ENCODE measurements around the gene ATP6V1F. TPM values are rescaled to one million over a fixed set of nuclear protein-coding genes. Genes with fewer than 3 reads are reported as not detected.

Gene ATP6V1F
- total RNA-seq, 4 donors from 2014 or later: 67.7 to 101 (median 84.5) TPM

GRCh38 chr7:128827971-128828711 is 34.5 kb upstream of the ATP6V1F start:
- Histone ChIP-seq H3K27ac (peak overlapping the region; percentile 60 to 96 (median 94)), H3K9me3 (no peaks in the 10 kb centered on the region), H3K4me3 (no peak overlapping the region), H3K4me1 (peaks cover 3 to 60% (median 29%) of the 10 kb centered on the region in 3 donors), H3K27me3 (no peaks in the 10 kb centered on the region), H3K36me3 (no peaks in the 10 kb centered on the region)
- WGBS, 2 donors (ENCODE audit: low coverage in 1 of 2): 26 to 62% methylated on average over 4 to 5 of the region's 10 CpGs
- peak; percentile 55 for TF ChIP-seq POLR2AphosphoS5 (IDR thresholded peaks at IDR 0.05)
- TF ChIP-seq POLR2A (IDR thresholded peaks at IDR 0.05): peak in 1 of 2 donors; percentile 11
- no peak for TF ChIP-seq EP300 (IDR thresholded peaks at IDR 0.05)
- ATAC-seq: peak; percentile 21

GRCh38 chr7:128829391-128830166 is 33.1 kb upstream of the ATP6V1F start:
- WGBS, 2 donors (ENCODE audit: low coverage in 1 of 2): 3 to 5% methylated on average over 4 to 5 of the region's 13 CpGs

GRCh38 chr7:128830231-128831177 is 32.2 kb upstream of the ATP6V1F start, which contains the start of gene FLNC:
Gene FLNC (plus strand): TSS chr7:128830406. CDS start chr7:128830638, 232 bp downstream.
- ATAC-seq: peak; percentile 54
- Histone ChIP-seq H3K36me3 (peaks cover 0 to 10% of the 10 kb centered on the region in 2 donors), H3K4me3 (peak within 1 kb of the TSS; percentile 72 to 83), H3K4me1 (peaks cover 3 to 84% (median 45%) of the 10 kb centered on the region in 3 donors), H3K27me3 (no peaks in the 10 kb centered on the region), H3K27ac (peak within 1 kb of the TSS; percentile 90 to 96 (median 94)), H3K9me3 (no peaks in the 10 kb centered on the region)
- WGBS, 2 donors (ENCODE audit: low coverage in 1 of 2): no CpG with 5 or more reads among the region's 109 CpGs
- TF ChIP-seq EP300 (IDR thresholded peaks at IDR 0.05): no peak
- peak; percentile 90 for TF ChIP-seq POLR2AphosphoS5 (IDR thresholded peaks at IDR 0.05)
- TF ChIP-seq POLR2A (IDR thresholded peaks at IDR 0.05): peak; percentile 84 to 88

More at GRCh38 chr7:128829391-128830166, 33.1 kb upstream of the ATP6V1F start:
- Histone ChIP-seq H3K4me3 (peak overlapping the region; percentile 72 to 83), H3K9me3 (no peaks in the 10 kb centered on the region), H3K36me3 (peaks cover 0 to under 1% of the 10 kb centered on the region in 2 donors), H3K27me3 (no peaks in the 10 kb centered on the region), H3K4me1 (peaks cover 3 to 75% (median 40%) of the 10 kb centered on the region in 3 donors), H3K27ac (peak overlapping the region; percentile 90 to 96 (median 94))
- TF ChIP-seq POLR2AphosphoS5 (IDR thresholded peaks at IDR 0.05) (peak; percentile 53), CTCF (IDR thresholded peaks at IDR 0.05) (peak in 2 of 4 experiments; percentile 29 to 34), EP300 (IDR thresholded peaks at IDR 0.05) (no peak)
- ATAC-seq: no peak

- Histone ChIP-seq H3K36me3 (peaks cover 0 to 19% of the 10 kb centered on the region in 2 donors), H3K4me1 (peaks cover 3 to 93% (median 53%) of the 10 kb centered on the region in 3 donors), H3K4me3 (peak overlapping the region; percentile 72 to 83), H3K27me3 (no peaks in the 10 kb centered on the region), H3K9me3 (no peaks in the 10 kb centered on the region), H3K27ac (peak overlapping the region; percentile 90 to 96 (median 94))
- peak; percentile 49 for TF ChIP-seq POLR2AphosphoS5 (IDR thresholded peaks at IDR 0.05)
- TF ChIP-seq CTCF (IDR thresholded peaks at IDR 0.05): no peak
- peak; percentile 50 to 78 for TF ChIP-seq POLR2A (IDR thresholded peaks at IDR 0.05)
- no peak for TF ChIP-seq EP300 (IDR thresholded peaks at IDR 0.05)
- peak; percentile 22 for ATAC-seq
- 0% methylated on average over 1 to 4 of the region's 33 CpGs for WGBS, 2 donors (ENCODE audit: low coverage in 1 of 2)
These were observed 31.3 kb upstream of the ATP6V1F start for GRCh38 chr7:128831178-128831993.

Data from gastroesophageal sphincter (tissue), 4 donors.